AG09309 (cell line): Measurements from ENCODE around the gene AIFM1.

Experiments used
- DNase-seq: peaks from one replicate; pipeline ENCODE4 v3.0.0-alpha.2; 2010; ENCODE audit warnings: low read depth
- H3K4me3 ChIP-seq: 2 replicates; pipeline ENCODE4 v1.5.1; 2011; ENCODE audit warnings: mild to moderate bottlenecking, low read depth, low read length, moderate library complexity; ENCODE audit not compliant: control insufficient read depth
- TF ChIP-seq, protein P1 (sequence below): IDR thresholded peaks from 2 replicates; pipeline ENCODE4 v1.5.1; 2011; ENCODE audit warnings: mild to moderate bottlenecking, low read depth, low read length, inconsistent platforms; ENCODE audit not compliant: insufficient read depth, control insufficient read depth; ENCODE audit errors: missing control alignments

AIFM1 gene

DNA sequence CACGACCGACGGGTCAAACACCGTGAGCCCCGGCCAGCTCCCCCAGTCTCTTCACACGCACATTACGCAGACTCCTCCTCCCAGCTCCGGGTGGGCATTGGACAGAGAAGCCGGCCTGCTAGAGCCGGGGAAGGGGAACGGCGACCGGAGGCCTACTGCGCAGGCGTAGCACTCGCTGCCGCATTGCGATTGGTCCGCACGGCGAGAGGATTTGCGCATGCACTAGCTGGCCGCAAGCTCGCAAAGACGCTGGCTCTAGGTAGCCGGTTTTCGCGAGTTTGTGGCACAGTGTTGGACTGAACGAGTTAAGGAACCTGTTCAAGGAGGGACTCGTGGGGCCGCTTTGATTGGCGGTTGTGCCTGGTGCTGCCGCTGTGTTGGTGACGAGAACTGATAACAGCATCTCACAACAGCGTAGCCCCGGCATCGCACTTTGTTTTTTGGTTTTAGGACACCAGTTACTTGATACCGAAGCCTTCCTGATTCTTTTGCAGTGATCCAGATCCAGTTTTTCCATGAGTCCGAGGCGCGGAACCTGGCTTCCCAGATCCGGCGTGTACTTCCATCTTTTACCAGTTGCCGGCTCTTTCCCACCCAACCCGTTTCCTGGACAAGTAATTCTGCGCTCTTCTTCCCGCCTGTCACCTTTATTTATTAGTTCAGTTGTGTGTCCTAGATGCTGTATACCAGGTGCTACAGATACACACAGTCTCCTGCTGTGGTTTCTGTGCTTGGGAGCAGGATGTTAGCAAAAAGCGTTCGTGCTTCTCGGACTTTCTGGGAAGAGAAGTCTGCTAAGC is at the start of gene AIFM1:
Gene AIFM1 (minus strand): TSS at position 139 of the 800 bp plus-strand sequence. CDS start 185 bp downstream, outside the sequence.
- TF ChIP-seq, protein P1, sequence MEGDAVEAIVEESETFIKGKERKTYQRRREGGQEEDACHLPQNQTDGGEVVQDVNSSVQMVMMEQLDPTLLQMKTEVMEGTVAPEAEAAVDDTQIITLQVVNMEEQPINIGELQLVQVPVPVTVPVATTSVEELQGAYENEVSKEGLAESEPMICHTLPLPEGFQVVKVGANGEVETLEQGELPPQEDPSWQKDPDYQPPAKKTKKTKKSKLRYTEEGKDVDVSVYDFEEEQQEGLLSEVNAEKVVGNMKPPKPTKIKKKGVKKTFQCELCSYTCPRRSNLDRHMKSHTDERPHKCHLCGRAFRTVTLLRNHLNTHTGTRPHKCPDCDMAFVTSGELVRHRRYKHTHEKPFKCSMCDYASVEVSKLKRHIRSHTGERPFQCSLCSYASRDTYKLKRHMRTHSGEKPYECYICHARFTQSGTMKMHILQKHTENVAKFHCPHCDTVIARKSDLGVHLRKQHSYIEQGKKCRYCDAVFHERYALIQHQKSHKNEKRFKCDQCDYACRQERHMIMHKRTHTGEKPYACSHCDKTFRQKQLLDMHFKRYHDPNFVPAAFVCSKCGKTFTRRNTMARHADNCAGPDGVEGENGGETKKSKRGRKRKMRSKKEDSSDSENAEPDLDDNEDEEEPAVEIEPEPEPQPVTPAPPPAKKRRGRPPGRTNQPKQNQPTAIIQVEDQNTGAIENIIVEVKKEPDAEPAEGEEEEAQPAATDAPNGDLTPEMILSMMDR, result no peak
- peak; percentile 85 for DNase-seq
- peak within 1 kb of the TSS; percentile 53 for H3K4me3 ChIP-seq

DNA sequence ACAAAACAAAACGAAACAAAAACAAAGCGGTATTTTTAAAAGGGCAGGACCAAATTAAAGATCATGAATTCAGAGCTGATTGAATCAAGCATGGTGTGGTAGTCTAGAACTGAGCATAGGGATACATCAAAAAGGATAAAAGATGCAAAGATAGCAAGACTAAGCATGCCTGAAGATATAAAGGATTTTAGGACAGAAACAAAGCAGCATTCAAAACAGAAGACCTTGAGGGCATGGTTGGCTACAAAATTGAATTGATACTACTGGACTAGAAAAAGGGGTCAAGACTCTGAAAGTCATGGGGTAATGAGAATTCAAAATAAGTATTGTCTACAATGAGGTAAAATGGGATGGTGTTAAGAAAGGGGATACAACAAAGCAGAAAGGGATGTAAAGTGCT is 47.7 kb upstream of the AIFM1 start:
- TF ChIP-seq, protein P1, result no peak
- no peak for DNase-seq
- H3K4me3 ChIP-seq, result no peak overlapping the region

GRCh38 chrX:130212371-130212770 is 46.7 kb upstream of the AIFM1 start:
- no peak overlapping the region for H3K4me3 ChIP-seq
- TF ChIP-seq, protein P1, result no peak
- DNase-seq, result no peak

DNA sequence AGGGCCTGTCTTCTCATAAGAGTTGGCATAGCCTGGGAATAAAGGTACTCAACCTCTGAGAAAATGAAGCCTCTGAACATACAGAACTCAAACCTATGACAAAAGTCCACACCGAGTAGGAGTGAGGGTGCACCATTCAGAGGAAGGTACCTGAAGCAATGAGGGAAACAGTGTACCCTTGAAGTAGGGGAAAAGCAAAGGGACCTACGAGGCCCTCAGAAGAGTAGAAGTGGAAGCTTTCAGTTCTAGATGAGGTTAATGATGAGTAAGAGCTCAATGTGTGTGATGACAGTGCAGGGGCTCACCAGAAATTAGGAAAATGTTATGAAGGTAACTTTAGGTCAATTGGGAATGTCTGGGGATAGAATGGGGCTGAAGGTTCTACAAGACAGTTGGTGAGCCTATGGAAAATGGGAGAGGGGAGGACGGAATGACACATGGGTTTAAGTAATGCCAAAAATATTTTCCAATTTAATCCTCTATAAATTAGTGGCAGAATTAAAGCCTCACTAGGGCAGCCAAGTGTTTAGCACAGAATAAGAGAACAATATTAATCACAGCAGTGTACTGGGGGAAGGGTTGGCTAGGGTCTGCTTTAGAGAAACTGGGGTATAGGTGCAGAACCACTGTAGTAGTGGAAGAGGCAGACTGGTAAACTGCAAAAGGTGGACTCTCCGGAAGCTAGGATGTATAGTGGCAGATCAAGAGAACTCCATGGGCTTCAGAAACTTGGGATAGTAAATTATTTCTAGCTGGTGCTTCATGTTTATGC is 46.0 kb upstream of the AIFM1 start:
- DNase-seq, result no peak
- H3K4me3 ChIP-seq, result no peak overlapping the region
- TF ChIP-seq, protein P1, result no peak

DNA sequence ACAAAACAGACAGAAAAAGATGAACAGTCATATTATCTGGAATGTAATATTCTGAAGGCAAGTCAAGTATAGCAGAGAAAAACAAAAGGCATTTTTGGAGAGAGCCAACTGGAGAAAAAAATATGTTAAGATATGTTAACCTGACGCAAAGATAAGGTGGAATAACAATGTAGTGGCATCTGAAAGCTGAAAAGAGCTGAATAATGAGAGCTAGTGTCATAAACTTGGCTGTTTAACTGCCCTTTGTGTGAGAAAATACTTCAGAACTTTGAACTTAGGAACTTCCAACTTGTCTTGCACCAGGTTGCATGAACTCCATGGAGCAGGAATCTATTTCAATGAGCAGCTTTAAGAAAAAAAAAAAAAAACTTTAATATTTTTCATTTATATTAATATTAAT is 39.0 kb upstream of the AIFM1 start:
- TF ChIP-seq, protein P1, result no peak
- DNase-seq, result no peak

GRCh38 chrX:130197464-130197863 is 31.8 kb upstream of the AIFM1 start:
- TF ChIP-seq, protein P1, result no peak
- no peak overlapping the region for H3K4me3 ChIP-seq
- DNase-seq, result no peak

More for the DNA sequence above, 39.0 kb upstream of the AIFM1 start:
- no peak overlapping the region for H3K4me3 ChIP-seq
